HEK293T (cell line): Measurements from ENCODE around the gene TNFSF4.

Experiments used
- ELF4 ChIP-seq: fragments of 450-650 bp; IDR thresholded peaks from 2 replicates; pipeline ENCODE4 v1.6.1; 2017; ENCODE audit warnings: antibody characterized with exemption
- FOXK2 ChIP-seq: fragments of 450-650 bp; IDR thresholded peaks from 2 replicates; pipeline ENCODE4 v1.6.1; 2016; ENCODE audit warnings: mild to moderate bottlenecking
- FOXM1 ChIP-seq: fragments of 450-650 bp; IDR thresholded peaks from 2 replicates; pipeline ENCODE4 v1.6.1; 2017; ENCODE audit warnings: mild to moderate bottlenecking, borderline replicate concordance
- ZNF384 ChIP-seq: fragments of 450-650 bp; IDR thresholded peaks from 2 replicates; pipeline ENCODE4 v1.6.1; 2016

DNA sequence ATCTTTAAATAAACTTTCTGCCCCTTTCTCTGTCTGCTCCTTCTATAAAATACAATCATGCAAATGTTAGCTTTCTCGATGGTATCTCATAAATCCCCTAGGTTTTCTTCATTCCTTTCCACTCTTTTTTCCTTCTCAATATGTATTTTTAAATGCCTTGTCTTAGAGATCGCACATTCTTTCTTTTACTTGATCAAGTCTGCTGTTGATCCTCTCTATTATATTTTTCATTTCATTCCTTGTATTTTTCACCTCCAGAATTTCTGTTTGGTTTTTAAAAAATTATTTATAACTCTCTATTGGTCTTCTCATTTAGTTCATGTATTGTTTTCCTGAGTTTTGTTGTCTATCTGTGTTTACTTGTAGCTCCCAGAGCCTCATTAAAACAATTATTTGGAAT is 36.0 kb downstream of the TNFSF4 start:
- TF ChIP-seq FOXK2, result no peak
- no peak for TF ChIP-seq ZNF384
- no peak for TF ChIP-seq ELF4
- TF ChIP-seq FOXM1, result no peak
